GM13976 (cell line): ENCODE measurements around the gene CCNG2.

Source experiments
- DNase-seq: peaks from one replicate; pipeline ENCODE4 v3.0.0; 2012; ENCODE audit warnings: low spot score
- CTCF ChIP-seq: IDR thresholded peaks from 2 replicates; pipeline ENCODE4 v1.5.1; 2012; ENCODE audit warnings: borderline replicate concordance, mild to moderate bottlenecking; ENCODE audit not compliant: insufficient read depth; ENCODE audit errors: extremely low read depth, missing control alignments, control extremely low read depth
- in situ Hi-C: fragments of 300-500 bp; cut with MboI; formaldehyde crosslinking; loops from one replicate; pipeline ENCODE4 v1.12.0; 2022; ENCODE audit warnings: low sequenced_read_pairs, mixed read lengths, inconsistent platforms; ENCODE audit not compliant: unreplicated experiment

Gene CCNG2, protein sequence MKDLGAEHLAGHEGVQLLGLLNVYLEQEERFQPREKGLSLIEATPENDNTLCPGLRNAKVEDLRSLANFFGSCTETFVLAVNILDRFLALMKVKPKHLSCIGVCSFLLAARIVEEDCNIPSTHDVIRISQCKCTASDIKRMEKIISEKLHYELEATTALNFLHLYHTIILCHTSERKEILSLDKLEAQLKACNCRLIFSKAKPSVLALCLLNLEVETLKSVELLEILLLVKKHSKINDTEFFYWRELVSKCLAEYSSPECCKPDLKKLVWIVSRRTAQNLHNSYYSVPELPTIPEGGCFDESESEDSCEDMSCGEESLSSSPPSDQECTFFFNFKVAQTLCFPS

GRCh38 chr4:77156912-77157858 lies at the start of gene CCNG2:
Gene CCNG2 (plus strand): TSS chr4:77157207. CDS start chr4:77158533, 1,326 bp downstream.
- in situ Hi-C loops, result no loop called here
- TF ChIP-seq CTCF, result no peak
- peak; percentile 79 for DNase-seq

GRCh38 chr4:77110730-77111129 lies 46.3 kb upstream of the CCNG2 start:
- no peak for DNase-seq
- no peak for TF ChIP-seq CTCF
- in situ Hi-C loops, result no loop called here

GRCh38 chr4:77113069-77113468 lies 43.9 kb upstream of the CCNG2 start:
- no peak for TF ChIP-seq CTCF
- in situ Hi-C loops, result no loop called here
- no peak for DNase-seq

DNA sequence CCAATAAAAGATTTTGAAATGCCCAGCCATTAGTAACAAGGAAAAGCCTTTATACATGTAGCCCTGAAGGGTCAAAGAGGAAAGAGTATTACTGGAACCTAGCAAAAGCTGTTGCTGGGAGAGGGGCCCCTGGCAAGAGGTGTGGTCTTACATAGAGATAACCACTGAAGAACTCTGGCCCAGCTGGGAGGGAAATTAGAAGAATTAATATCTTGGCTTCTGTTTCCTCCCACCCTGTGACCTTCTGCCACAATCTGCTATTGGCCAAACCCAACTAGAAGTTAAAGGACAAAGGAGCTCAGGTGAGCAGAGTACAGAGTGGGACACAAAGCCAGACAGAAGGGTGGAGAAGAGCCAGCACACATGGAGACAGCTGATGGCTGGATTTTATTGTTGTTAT lies 39.3 kb upstream of the CCNG2 start:
- in situ Hi-C loops, result no loop called here
- no peak for TF ChIP-seq CTCF
- no peak for DNase-seq

DNA sequence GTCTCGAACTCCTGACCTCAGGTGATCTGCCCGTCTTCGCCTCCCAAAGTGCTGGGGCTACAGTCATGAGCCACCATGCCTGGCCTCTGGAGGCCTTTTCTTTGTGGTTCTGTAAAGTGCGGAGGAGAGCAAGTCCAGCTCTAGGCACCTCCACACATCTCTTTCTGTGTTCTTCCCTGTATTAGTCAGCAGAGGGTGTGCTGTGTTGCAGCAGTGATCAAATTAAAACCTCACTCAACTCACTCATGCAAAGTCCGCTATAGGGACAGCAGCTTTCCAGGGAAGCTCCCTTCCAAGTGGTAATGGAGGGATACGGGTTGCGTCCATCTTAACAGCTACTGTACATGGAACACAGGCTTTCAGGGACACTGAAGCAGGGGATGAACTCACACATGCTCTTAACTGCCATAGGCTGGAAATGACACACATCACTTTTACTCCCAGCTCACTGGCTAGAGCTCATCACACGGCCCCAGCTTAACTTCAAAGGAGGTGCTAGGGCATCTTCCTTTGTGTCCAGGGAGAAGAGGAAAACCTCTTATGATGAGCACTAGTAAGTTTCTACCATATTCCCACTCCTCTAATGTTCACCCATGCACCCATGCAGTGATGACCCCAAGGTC lies 36.0 kb upstream of the CCNG2 start:
- DNase-seq, result peak; percentile 49
- TF ChIP-seq CTCF, result peak; percentile 13
- in situ Hi-C loops, result no loop called here

DNA sequence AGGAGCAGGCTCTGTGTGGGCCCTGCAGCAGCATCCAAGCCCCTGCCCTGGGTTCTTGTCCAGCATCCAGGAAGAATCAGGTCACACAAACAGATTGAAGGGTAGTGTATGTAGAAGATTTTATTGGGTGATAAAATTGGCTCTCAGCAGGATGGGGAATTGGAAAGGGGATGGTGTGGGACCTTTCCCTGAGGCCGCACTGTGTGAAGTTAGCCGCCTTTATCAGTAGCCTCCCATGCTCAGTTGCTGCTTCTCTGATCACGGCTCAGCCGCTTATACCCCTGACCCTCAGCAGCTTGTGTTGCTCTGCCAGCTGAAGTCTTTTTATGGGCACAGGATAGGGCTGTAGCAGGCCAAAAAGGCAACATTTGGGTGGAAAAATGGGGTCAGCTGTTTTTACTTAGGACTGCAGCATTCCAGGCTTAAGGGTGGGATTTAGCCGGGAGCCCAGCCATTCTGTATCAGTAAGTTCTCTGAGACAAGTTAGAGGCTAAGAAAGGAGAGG lies 35.2 kb upstream of the CCNG2 start:
- in situ Hi-C loops, result no loop called here
- TF ChIP-seq CTCF, result no peak
- DNase-seq, result no peak
